ENCODE measurements around the gene IGSF3.

IGSF3 gene

DNA sequence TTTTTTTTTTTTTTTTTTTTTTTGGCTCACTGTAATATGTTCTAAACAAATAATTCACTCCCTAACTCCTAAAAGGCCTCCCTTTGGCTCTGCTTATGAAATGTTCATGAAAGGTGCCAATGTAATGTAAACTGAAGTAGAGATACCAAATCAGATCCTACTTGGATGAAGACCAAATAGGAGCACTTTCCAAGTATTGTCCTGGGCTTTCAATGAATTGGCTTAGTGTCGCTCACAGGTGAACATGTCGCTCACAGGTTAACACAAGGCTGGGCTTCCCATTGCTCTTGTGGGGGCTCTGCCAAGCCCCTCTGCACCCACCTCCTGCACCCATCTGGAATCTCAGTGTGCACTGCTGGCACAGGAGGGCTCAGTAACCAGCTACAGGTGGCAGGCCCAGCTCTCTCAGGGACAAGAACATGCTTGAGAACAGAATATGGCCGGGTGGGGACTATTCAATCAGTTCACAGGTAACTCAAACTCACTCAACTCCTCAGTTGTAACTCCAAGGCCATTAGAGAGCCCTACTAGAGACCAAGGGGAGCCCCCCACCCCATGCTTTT lies 86.1 kb downstream of the IGSF3 start:
- in situ Hi-C loops (cut with HindIII; ENCODE audit: low sequenced_read_pairs): loop anchor here (25.0 kb wide), 1 partner anchor 481 kb away; the partner anchor contains the start of gene TTF2

DNA sequence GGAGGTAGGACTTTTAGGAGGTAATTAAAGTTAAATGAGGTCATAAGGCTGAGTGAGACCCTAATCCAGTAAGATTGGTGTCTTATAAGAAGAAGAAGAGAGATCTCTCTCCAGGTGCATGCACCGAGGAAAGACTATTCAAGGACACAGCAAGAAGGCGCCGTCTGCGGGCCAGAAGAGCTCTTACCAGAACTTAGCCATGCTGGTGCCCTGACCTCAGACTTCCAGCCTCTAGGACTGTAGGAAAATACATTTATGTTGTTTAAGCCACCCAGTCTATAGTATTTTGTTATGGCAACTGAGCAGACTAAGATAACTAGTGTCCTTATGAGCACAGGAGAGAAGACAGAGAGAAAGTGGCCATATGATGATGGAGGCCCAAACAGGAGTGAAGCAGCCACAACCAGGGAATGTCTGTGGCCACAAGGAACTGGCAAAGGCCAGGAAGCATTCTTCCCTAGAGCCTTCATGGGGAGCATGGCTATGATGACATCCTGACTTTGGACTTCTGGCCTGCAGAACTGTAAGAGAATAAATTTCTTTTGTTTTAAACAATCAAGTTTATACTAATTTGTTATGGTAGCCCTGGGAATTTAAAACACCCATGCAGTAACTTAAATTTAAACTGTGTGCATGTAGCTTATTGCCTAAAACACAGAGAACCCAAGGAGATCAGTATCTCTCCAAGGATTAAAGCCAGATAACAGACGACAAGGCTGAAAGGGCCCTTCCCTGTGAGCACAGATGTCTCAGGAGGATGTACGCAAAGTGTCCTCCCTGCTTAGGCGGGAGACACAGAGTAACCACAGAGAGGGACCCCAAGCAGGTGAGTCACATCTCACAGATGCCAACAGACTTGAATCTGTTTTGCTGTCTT lies 86.8 kb downstream of the IGSF3 start:
- in situ Hi-C loops (cut with HindIII; ENCODE audit: low sequenced_read_pairs): loop anchor here (25.0 kb wide), 1 partner anchor 482 kb away; the partner anchor contains the start of gene TTF2

DNA sequence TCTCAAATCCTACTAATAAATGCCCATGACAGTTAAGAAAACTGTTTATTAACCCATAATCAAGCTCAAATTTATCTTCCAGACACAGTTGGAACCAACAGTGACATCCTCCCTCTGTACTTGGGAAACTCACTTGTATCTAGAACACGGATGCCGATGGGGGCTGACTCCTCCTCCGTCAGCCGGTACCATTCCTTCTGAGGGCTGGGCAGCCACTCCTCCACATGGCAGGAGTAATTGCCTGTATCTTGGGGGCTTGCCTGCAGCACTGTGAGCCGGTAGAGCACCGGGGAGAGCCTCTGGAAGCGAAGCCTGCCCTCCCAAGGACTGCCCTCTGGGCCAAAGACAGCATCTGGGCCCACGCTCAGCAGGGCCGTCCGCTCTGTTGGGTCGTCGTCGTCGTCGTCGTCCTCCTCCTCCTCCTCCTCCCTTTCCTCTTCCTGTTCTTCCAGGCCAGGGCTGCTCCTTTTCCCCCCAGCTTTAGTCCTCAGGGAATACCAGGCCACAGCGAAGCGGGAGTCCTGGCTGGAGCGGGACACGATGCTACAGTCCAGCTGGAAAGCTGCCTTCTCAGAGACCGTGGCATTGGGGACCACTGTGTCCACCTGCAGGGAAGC lies 88.2 kb downstream of the IGSF3 start:
- in situ Hi-C loops (cut with HindIII; ENCODE audit: low sequenced_read_pairs): loop anchor here (25.0 kb wide), 1 partner anchor 483 kb away; the partner anchor contains the start of gene TTF2

DNA sequence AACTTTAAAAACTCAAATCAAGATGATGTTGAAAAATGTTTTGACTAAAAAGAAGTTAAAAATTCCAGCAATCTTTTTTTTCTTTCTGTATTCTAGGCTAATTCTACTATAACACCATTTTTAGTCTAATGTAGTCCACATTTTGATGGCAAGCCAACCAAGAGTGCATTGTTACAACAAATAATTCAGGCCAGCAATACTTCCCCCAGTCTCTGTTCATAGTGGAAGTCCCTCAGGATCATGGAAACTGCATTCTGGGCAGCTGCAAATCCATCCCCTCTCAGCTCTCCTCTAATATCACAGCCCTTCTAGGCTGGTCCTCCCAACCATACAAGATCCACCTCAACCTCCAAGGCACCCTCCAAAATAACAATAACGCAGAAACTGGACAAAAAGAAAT lies 89.0 kb downstream of the IGSF3 start:
- in situ Hi-C loops (cut with HindIII; ENCODE audit: low sequenced_read_pairs): loop anchor here (25.0 kb wide), 1 partner anchor 484 kb away; the partner anchor contains the start of gene TTF2

DNA sequence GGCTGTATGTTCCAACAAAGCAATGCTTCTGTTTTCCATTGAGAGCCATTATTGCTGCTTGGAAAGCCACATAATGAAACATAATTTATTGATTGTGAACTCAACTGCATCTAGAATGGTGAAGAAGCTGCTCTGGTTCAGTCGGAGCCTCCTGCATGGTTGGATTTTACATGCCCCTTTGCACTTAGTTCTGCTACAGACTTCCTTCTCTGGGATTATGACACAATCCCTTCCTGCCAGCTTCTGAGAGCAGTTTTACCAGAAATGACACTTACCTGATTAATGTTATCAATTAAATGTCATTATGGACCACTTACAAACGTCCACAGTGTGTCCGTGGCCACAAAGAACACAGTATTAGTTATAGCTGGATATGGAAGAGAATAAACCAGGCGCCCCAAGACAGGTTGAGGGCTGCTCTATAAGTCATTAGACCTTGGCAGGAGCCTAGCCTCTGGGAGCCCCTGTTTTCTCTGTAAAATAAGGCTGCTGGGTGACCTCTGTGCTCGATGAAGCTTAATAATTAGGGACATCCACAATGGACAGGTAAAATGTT lies 89.7 kb downstream of the IGSF3 start:
- in situ Hi-C loops (cut with HindIII; ENCODE audit: low sequenced_read_pairs): loop anchor here (25.0 kb wide), 1 partner anchor 484 kb away; the partner anchor contains the start of gene TTF2

DNA sequence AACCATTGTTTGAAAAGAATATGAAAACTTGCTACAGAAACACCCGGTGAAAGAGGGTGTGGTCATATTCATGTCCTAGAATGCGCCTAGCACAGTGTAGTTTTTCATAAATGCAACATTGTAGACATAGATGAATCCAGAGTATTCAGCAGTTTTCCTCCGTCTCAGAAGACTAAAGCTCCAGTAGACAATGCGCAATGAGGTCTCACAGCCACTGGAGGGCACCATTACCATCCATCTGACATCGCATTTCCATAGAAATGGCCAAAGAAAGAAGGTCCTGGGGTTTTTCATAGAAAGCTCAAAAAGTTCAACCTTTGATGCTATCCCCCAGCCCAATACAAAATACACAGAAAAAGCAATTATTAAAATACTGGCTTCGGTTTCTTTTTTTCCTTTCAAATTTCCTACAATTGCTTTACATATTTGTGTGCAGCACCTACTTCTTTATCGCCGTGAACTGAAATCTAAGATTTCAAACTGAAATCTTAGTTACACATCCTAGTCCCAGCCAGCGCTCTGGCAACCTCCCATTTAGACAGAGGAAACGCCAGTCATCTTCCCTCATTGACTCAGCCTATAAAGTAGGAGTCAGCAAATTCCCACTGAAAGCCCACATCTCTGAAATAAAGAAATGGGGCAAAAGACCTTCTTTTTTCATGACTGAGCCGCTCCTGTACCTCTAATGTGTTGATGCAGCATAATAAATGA lies 92.8 kb downstream of the IGSF3 start:
- in situ Hi-C loops (cut with HindIII; ENCODE audit: low sequenced_read_pairs): loop anchor here (25.0 kb wide), 1 partner anchor 488 kb away; the partner anchor contains the start of gene TTF2

DNA sequence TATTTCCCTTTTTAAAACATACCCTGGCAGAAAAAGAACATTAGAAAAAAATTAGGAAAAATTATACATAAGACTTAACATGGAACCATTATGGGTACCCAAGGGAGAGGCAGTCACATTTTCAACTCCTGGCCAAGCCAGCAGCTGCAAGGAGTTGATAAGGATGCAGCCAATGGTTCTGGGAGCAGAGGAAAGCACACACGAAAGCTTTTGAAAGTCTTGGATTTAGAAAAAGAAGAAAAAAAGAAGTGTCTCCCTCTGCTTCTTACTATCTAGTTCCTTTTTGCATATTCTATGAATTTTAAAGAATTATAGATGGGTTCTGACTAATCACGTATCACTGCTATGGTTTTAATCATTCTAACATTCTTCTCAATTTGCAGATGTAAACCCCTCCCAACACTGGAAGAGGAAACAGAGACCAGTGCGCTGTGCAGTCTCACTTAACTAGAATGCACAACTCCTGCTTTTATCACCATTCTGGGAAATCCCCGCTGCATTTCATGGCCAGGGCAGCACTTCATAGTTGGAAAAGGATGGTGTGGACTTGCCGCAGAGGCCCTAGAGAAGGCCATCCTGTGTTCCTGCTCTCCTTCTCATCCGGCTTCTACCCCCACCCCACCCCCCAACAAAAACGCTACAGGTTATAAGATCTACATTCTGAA lies 94.0 kb downstream of the IGSF3 start:
- in situ Hi-C loops (cut with HindIII; ENCODE audit: low sequenced_read_pairs): no loop called here

DNA sequence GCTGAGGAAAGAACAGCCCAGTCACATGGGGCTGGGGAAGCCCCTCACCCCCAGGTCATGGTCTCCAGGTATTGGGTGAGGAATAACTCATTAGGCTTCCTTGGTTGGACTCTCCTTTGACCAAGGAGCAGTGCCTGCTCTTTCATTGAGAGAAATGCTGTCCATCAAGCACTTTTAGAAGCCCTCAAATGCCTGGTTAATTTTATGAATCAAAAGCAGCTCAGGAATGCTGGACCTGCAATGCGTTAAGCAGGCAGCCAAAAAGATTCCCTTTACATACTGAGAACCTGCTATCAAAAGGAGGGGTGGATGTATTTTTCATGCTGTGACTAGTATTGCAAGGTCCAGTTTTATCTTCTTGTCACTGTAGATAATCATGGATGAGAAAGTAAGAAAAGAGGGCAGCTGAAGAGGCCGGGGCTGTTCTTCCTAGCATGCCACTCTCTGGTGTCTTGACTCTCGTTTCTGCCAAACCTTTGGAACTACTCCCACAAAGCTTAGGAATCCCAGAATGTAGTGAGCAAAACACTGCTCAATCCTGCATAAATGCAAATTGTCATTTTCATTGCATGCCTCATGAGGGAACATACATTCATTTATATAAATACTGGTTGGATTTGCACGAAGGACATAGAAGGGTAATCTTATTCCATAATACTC lies 94.6 kb downstream of the IGSF3 start:
- in situ Hi-C loops (cut with HindIII; ENCODE audit: low sequenced_read_pairs): no loop called here

DNA sequence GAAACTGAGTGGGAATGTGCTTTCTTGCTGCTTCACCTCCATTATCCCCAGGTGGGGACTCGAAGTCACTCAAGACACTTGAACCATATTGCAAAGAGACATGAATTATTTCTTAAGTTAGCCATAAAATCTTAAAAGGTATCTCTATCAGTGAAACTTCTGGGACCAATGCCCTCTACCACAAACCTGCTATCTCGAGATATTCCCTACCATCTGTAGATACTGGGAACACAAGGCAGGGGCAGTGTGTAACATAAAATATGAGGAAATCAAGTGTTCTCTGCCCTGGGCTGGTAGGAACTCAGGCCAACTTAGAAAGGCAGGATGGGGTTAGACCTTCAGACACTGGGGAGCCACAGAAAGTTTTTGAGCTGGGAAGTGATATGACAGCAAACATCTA lies 95.4 kb downstream of the IGSF3 start:
- in situ Hi-C loops (cut with HindIII; ENCODE audit: low sequenced_read_pairs): no loop called here

DNA sequence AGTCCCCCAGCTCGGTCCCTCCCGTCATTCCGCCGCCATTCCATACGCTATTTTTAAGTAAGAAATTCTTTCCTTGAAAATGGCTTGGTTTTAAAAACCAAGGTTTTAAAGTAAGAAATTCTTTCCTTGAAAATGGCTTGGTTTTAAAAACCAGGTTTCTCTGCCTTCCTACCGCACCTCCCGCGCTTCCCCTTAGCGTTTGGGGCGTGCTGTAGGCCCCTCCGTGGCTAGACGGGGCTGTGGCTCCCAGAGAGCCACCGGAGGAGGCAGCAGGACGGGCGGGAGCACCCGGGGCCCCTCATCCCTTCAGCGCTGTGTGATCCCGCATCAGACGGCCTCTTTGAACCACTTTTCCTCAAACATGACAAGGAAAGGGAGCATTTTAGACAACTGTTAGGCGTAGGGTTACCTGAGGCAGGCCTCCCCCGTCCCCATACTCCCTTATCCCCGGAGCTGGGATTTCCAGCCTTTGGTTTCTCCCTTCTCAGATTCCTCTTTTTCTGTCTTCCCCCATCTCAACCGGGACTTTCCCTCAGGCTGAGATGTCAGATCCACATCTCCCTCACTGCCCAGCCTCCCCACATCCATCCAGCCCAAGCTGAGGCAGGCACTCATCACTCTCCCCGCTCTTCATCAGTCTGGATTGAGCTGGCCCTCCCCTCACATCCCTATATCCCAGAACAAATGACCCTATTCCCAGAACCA lies 96.2 kb downstream of the IGSF3 start:
- in situ Hi-C loops (cut with HindIII; ENCODE audit: low sequenced_read_pairs): no loop called here

DNA sequence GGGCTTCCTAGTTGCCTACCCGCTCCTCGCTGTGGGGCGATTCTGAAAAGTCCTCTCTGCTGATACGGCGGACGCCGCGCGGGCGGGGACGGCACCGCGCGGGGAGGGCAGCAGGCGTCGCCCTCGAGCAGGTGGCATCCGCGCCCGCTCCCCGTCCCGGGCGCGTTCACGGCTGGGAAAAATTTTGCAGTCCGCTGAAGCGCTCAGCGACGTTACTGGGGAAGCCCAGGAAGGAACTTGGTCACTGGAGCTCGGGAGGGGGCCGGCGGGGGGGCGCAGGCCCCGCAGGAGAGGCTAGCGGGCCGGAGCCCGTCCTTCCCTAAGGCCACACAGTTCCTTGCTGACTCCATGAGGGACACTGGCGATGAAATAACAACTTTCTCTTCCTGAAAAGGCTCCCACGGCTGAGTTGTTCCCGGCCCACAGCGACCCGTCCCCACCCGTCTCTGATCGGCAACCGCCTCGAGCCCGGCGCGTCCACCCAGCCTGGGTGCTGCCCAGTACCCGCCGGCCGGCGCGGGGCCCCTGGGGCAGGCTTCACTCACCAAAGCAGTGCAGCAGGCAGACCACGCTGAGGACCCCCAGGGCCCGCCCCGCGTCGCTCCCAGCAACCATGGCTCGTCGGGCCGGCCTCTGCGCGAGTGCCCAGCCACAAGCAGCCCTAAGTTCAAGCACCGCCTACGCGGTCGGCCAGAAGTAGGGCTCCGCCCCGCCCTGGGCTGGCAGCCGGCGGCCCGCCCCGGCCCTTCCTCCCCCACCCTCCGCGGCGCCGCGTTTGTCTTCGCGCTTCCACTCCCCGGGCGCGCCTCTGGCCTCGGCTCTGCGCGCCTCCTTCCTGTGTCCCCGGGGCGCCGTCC lies 96.9 kb downstream of the IGSF3 start, which contains the start of gene CD58:
Gene CD58 (minus strand): TSS at position 669 of the 857 bp plus-strand sequence. CDS start 54 bp downstream, at position 615.
- in situ Hi-C loops (cut with HindIII; ENCODE audit: low sequenced_read_pairs): no loop called here

DNA sequence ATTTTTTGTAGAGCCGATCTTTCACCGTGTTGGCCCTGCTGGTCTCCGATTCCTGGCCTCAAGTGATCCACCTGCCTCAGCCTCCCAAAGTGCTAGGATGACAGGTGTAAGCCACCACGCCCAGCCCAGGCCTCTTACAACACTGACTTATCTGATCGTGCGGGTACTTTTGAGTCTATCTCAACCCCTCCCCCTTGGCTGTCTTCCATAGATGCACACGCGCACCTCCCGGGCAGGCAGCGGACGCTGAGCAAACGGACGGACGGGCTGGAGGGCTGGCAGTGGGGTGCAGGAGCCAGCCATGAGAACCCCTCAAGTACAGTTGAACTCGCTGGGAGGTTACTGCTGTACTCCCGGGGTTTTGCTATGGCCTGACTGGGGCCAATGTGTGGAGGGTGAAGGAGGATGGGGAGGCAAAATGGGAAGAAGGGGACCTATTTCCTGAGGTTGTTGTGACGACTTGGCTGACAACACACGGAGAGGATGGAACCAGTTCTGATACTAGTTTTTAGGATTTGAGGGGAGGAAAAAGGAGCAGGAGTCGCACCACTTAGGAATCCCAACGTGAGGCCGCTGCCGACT lies 97.7 kb downstream of the IGSF3 start:
- in situ Hi-C loops (cut with HindIII; ENCODE audit: low sequenced_read_pairs): no loop called here

DNA sequence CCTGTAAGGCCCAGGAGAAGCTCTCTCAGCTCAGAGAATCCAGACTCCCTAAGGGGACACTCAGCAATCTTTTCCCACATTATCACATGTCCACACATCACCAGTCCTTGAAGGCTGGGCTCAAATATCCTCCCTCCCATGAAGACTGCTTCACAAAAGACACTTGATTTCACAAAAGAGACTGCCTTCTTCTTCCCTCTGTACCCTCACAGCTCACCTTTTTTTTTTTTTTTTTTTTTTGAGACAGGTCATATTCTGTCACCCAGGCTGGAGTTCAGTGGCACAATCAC lies 98.2 kb downstream of the IGSF3 start:
- in situ Hi-C loops (cut with HindIII; ENCODE audit: low sequenced_read_pairs): no loop called here

DNA sequence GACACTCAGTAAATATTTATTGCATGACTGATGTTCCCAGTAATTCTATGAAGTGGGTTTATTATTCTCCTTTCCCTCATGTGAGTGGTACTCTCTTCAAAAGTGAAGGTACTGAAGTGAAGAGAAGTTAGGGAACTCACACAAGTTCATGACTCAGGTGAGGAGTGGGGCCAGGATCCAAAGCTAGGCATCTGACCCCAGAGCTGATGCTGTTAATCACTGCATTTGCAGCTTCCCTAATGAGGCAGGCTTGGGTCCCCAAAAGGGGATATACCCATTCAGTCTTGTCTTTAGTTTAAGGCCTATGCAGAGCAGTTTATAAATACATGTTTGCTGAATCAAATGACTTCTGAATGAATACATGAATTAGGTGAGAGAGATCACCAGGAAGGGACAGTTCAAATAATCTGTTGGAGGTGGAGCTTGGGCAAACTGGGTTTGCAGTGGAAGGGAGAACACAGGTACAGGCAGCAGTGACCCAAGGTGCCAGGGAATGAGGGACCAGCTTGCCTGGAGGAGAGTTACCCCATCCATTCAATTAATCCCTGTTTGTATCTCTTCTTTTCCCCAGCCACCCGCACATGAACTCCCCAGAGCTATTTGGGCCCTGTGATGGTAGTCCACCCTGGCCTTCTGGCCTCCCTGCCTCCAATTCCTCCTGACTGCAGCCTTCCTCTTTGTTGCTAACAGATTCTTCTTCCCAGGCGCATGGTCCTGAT lies 98.7 kb downstream of the IGSF3 start:
- in situ Hi-C loops (cut with HindIII; ENCODE audit: low sequenced_read_pairs): no loop called here

DNA sequence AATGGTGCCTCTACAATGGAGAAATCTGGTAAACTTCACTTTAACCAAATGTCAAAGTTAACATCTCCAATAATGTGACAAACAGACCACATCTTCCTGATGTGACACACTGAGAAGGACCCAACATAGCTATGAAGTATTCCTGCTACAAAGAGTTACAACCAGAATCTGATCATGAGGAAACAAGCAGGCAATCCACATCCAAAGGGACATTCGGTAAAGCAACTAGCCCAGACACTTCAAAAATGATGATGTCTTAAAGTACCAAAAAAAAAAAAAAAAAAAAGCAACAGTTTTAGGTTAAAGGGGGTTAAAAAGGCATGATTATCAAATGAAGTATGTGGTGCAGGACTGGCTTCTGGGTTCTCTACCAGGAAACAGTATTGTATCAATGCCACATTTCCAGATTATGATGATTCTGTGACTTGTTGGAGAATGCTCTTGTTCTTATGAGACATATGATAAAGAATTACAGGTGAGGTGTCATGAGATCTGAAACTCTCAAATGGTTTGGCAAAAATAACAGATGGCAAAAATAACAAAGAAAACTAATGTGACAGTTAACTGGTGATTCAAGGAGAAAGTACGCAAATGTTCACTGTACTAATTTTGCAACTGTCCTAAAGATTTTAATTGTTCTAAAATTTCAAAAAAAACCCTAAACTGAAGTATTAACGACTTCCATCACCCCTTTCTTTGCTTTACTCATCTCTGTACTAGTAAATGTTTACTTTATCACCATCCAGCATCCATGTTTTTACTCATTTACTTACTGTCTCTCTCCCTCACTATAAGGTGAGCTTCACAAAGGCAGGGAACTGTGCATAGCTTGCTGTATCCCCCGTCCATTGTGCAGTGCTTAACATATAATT lies 99.5 kb downstream of the IGSF3 start:
- in situ Hi-C loops (cut with HindIII; ENCODE audit: low sequenced_read_pairs): no loop called here

DNA sequence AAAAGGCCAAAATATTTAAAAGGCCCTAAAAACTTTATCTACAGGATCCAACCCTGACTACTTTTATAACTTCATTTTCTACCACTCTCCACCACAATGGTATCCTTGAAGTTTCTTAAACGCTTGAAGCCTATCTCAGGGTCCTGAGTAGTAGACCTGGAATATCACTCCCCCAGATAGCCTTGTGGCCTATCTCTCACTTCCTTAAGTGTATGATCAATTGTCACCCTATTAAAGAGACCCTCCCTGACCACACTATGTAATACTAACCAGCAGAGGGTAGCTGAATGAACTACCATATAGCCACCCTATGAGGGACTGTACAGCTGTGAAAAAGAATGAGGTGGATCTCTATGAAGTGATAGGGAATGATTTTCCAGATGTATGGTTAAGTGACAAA lies 102.3 kb downstream of the IGSF3 start:
- in situ Hi-C loops (cut with HindIII; ENCODE audit: low sequenced_read_pairs): no loop called here

All from endothelial cell of hepatic sinusoid (primary cell).